ENCODE data around the gene OPN4. TPM values are rescaled to one million over a fixed set of nuclear protein-coding genes. Genes with fewer than 3 reads are reported as not detected.

The OPN4 gene
- total RNA-seq, 1 experiment from 2014 or later, result not detected

Other genes starting within 250 kb of the OPN4 start
- 31.8 and 36.6 TPM in 2 replicates for gene WAPL, start 132.8 kb upstream of the OPN4 start, total RNA-seq (2014; rRNA removed)
- gene LDB3, start 14.0 kb downstream of the OPN4 start, total RNA-seq (2014; rRNA removed), result 0.06 TPM in 1 of 2 replicates, not detected in the other
- gene BMPR1A, start 102.1 kb downstream of the OPN4 start, total RNA-seq (2014; rRNA removed), result 27.0 and 28.8 TPM in 2 replicates